Upper lobe of left lung (tissue), 4 donors: ENCODE data around the gene BRCA2.

Experiments
- CTCF ChIP-seq, 6 experiments: fragments of 450-650 bp in 4 of 6; fragments of 200-600 bp in 2 of 6; sonication (generic) in 2 of 6; IDR thresholded peaks; one replicate each; pipeline ENCODE4 v1.5.1; 2016 to 2019; ENCODE audit warnings: antibody characterized with exemption in 6 of 6
- POLR2A ChIP-seq, 4 donors: fragments of 450-650 bp; IDR thresholded peaks; one replicate each; pipeline ENCODE4 v1.5.1; 2016 to 2017; ENCODE audit warnings: antibody characterized with exemption in 4 of 4, mild to moderate bottlenecking in 2 of 4

GRCh38 chr13:32310134-32310706 lies 5.1 kb upstream of the BRCA2 start:
- TF ChIP-seq CTCF (IDR thresholded peaks at IDR 0.05) (peak; percentile 71 to 87 (median 81)), POLR2A (IDR thresholded peaks at IDR 0.05) (no peak)
